ENCODE data around the gene SBF2. TPM values are rescaled to one million over a fixed set of nuclear protein-coding genes. Genes with fewer than 3 reads are reported as not detected.
A peak's percentile ranks its signal among the peaks of the same experiment; 100 is the strongest.

Gene SBF2
- total and polyA plus RNA-seq, 2 donors (not counting 3 experiments of a cell fraction or from before 2014, with no cell fraction given): 15.4 to 42.4 TPM

GRCh38 chr11:10329356-10329755 lies 35.3 kb upstream of the SBF2 start:
- Histone ChIP-seq H3K27ac (ENCODE audit: insufficient read depth, low read depth, low read length) (peak overlapping the region; percentile 84), H3K9ac (replicated peaks; ENCODE audit: extremely low read depth, insufficient read depth, low read length) (peak overlapping the region; percentile 19), H3K9me1 (replicated peaks; ENCODE audit: control insufficient read depth, extremely low read depth, insufficient read depth, low read length) (no peaks in the 10 kb centered on the region), H3K79me2 (ENCODE audit: control insufficient read depth, insufficient read depth, low read length) (no peaks in the 10 kb centered on the region), H3K4me2 (ENCODE audit: insufficient read depth, low read length) (peak overlapping the region; percentile 77), H4K20me1 (replicated peaks; ENCODE audit: control insufficient read depth, extremely low read depth, insufficient read depth, low read length) (no peaks in the 10 kb centered on the region), H3K9me3 (replicated peaks; ENCODE audit: control insufficient read depth, insufficient read depth, low read length) (no peaks in the 10 kb centered on the region), H2AFZ (ENCODE audit: low read depth, low read length) (no peak overlapping the region), H3K4me1 (ENCODE audit: control insufficient read depth, extremely low read depth, insufficient read depth, low read length) (peaks cover 58% of the 10 kb centered on the region), H3K36me3 (ENCODE audit: control insufficient read depth in 2 of 2, extremely low read depth in 1 of 2, insufficient read depth in 2 of 2, low read length in 2 of 2) (no peaks in the 10 kb centered on the region), H3K27me3 (ENCODE audit: control insufficient read depth in 2 of 2, insufficient read depth in 2 of 2, low read length in 2 of 2) (no peaks in the 10 kb centered on the region), H3K4me3 (replicated peaks in 1 of 3; ENCODE audit: insufficient read depth in 1 of 3, low read depth in 1 of 3, low read length in 3 of 3) (no peak overlapping the region)
- ChIA-PET POLR2A (interaction anchor here (0.5 to 1.6 kb wide), 4 partner anchors 22 to 469 kb away, joined by 4 to 6 read pairs (median 4); no protein-coding TSS in a partner anchor), CTCF (interaction anchor here (0.9 to 8.8 kb wide), 10 partner anchors 8 to 571 kb away, joined by 3 to 203 read pairs (median 4); no protein-coding TSS in a partner anchor)
- intact Hi-C loops (cut with micrococcal nuclease) (loop anchor here (2.0 to 10.0 kb wide), 4 partner anchors 405 to 1315 kb away; no protein-coding TSS in a partner anchor), dilution Hi-C loops (cut with MboI; ENCODE audit: extremely low pct_ligation_motif_present, low sequenced_read_pairs) (no loop called here)
- TF ChIP-seq MAX (IDR thresholded peaks at IDR 0.05; ENCODE audit: insufficient read depth, insufficient read length) (no peak), EZH2 (IDR thresholded peaks at IDR 0.05; ENCODE audit: borderline replicate concordance, low read depth, low read length, severe bottlenecking) (no peak), JUN (IDR thresholded peaks at IDR 0.05; ENCODE audit: borderline replicate concordance, insufficient read depth, insufficient read length, low read depth) (no peak), FOS (IDR thresholded peaks at IDR 0.05; ENCODE audit: borderline replicate concordance, insufficient read depth, low read length) (no peak), GATA2 (IDR thresholded peaks at IDR 0.05; ENCODE audit: insufficient read depth, insufficient read length, low read depth, low read length) (no peak), POLR2AphosphoS5 (IDR thresholded peaks at IDR 0.05; ENCODE audit: insufficient read depth, low read depth, low read length) (no peak), CTCF (IDR thresholded peaks at IDR 0.05; ENCODE audit: extremely low read depth in 1 of 2, insufficient read depth in 1 of 2, low read depth in 1 of 2, low read length in 2 of 2) (no peak), POLR2A (IDR thresholded peaks at IDR 0.05; ENCODE audit: low read depth, low read length) (no peak), MYC (IDR thresholded peaks at IDR 0.05; ENCODE audit: low read depth, low read length) (no peak)
- FAIRE-seq: no peak
- DNase-seq (ENCODE audit: low read depth, low spot score): no peak
- BruUV-seq (replicated peaks): no TSS peak
